ENCODE measurements around the gene COLQ. TPM values are rescaled to one million over a fixed set of nuclear protein-coding genes. Genes with fewer than 3 reads are reported as not detected.

The COLQ gene
- total RNA-seq, 1 donor from 2014 or later: 1.7 TPM

Small RNA genes lying within 50 kb of the gene (small RNA-seq; reads per million reads assigned to genes)
- gene MIR4270 (ENCODE audit: low replicate concordance) (not detected), gene RN7SL110P (ENCODE audit: low replicate concordance) (not detected), gene RNU6-1024P (ENCODE audit: low replicate concordance) (not detected)

Other genes starting within 250 kb of the COLQ start
- gene SH3BP5, start 189.1 kb downstream of the COLQ start, total RNA-seq: 68.8 TPM
- 56.3 TPM for gene METTL6, start 94.2 kb downstream of the COLQ start, total RNA-seq
- gene EAF1, start 94.1 kb downstream of the COLQ start, total RNA-seq: 27.8 TPM
- gene HACL1, start 79.9 kb upstream of the COLQ start, total RNA-seq: 20.9 TPM
- 18.4 TPM for gene BTD, start 80.0 kb upstream of the COLQ start, total RNA-seq